Measurements from ENCODE around the gene PELI2. TPM values are rescaled to one million over a fixed set of nuclear protein-coding genes. Genes with fewer than 3 reads are reported as not detected.
"Not testable (repeated sequence)": the region's sequence is repeated elsewhere in the genome, so short reads cannot be mapped to it uniquely, and the experiment has no call there.

The PELI2 gene
- total RNA-seq, 2 donors from 2014 or later: 8.9 to 25.7 TPM

GRCh38 chr14:56159066-56159465, 40.9 kb downstream of the PELI2 start:
- 93% methylated on average over 4 of the region's 4 CpGs for WGBS
- TF ChIP-seq POLR2A (IDR thresholded peaks at IDR 0.05): no peak
- TF ChIP-seq POLR2AphosphoS5 (IDR thresholded peaks at IDR 0.05): no peak
- no peak for TF ChIP-seq CTCF (IDR thresholded peaks at IDR 0.05)
- H3K27ac ChIP-seq: no peak overlapping the region
- H3K4me1 ChIP-seq (replicated peaks): no peaks in the 10 kb centered on the region
- no peak for DNase-seq (ENCODE audit: low spot score)
- intact Hi-C loops (cut with DNase I): no loop called here
- H3K36me3 ChIP-seq: no peaks in the 10 kb centered on the region
- H3K9me3 ChIP-seq: no peaks in the 10 kb centered on the region
- H3K27me3 ChIP-seq (replicated peaks; ENCODE audit: insufficient read depth): no peaks in the 10 kb centered on the region
- H3K4me3 ChIP-seq: no peak overlapping the region

GRCh38 chr14:56160088-56160487, 41.9 kb downstream of the PELI2 start:
- Histone ChIP-seq H3K9me3 (no peaks in the 10 kb centered on the region), H3K27me3 (replicated peaks; ENCODE audit: insufficient read depth) (no peaks in the 10 kb centered on the region), H3K4me1 (replicated peaks) (no peaks in the 10 kb centered on the region), H3K27ac (no peak overlapping the region), H3K36me3 (no peaks in the 10 kb centered on the region), H3K4me3 (no peak overlapping the region)
- TF ChIP-seq POLR2A (IDR thresholded peaks at IDR 0.05): no peak
- no peak for TF ChIP-seq CTCF (IDR thresholded peaks at IDR 0.05)
- no peak for TF ChIP-seq POLR2AphosphoS5 (IDR thresholded peaks at IDR 0.05)
- 18% methylated on average over 2 of the region's 2 CpGs for WGBS
- intact Hi-C loops (cut with DNase I): no loop called here
- no peak for DNase-seq (ENCODE audit: low spot score)

- Histone ChIP-seq H3K27ac (no peak overlapping the region), H3K27me3 (replicated peaks; ENCODE audit: insufficient read depth) (no peaks in the 10 kb centered on the region), H3K36me3 (no peaks in the 10 kb centered on the region), H3K4me3 (no peak overlapping the region), H3K4me1 (replicated peaks) (no peaks in the 10 kb centered on the region), H3K9me3 (no peaks in the 10 kb centered on the region)
- no peak for DNase-seq (ENCODE audit: low spot score)
- TF ChIP-seq CTCF (IDR thresholded peaks at IDR 0.05) (no peak), POLR2AphosphoS5 (IDR thresholded peaks at IDR 0.05) (no peak), POLR2A (IDR thresholded peaks at IDR 0.05) (no peak)
- 97% methylated on average over 1 of the region's 1 CpG for WGBS
- intact Hi-C loops (cut with DNase I): no loop called here
These were observed 43.4 kb downstream of the PELI2 start for GRCh38 chr14:56161658-56162057.

GRCh38 chr14:56162476-56162875, 44.3 kb downstream of the PELI2 start:
- Histone ChIP-seq H3K27ac (no peak overlapping the region), H3K4me3 (no peak overlapping the region), H3K27me3 (replicated peaks; ENCODE audit: insufficient read depth) (no peaks in the 10 kb centered on the region), H3K36me3 (no peaks in the 10 kb centered on the region), H3K4me1 (replicated peaks) (no peaks in the 10 kb centered on the region), H3K9me3 (no peaks in the 10 kb centered on the region)
- intact Hi-C loops (cut with DNase I): no loop called here
- no peak for DNase-seq (ENCODE audit: low spot score)
- TF ChIP-seq POLR2A (IDR thresholded peaks at IDR 0.05) (no peak), CTCF (IDR thresholded peaks at IDR 0.05) (no peak), POLR2AphosphoS5 (IDR thresholded peaks at IDR 0.05) (no peak)
- 86% methylated on average over 2 of the region's 2 CpGs for WGBS

GRCh38 chr14:56166579-56166978, 48.4 kb downstream of the PELI2 start:
- 99% methylated on average over 7 of the region's 7 CpGs for WGBS
- H3K4me3 ChIP-seq; intact Hi-C loops (cut with DNase I); H3K27me3 ChIP-seq (replicated peaks; ENCODE audit: insufficient read depth); H3K9me3 ChIP-seq; DNase-seq (ENCODE audit: low spot score); H3K36me3 ChIP-seq; H3K4me1 ChIP-seq (replicated peaks); H3K27ac ChIP-seq: not testable (repeated sequence)

Data from prostate gland (tissue), 2 donors.